Measurements from ENCODE around the gene KCNQ5. TPM values are rescaled to one million over a fixed set of nuclear protein-coding genes. Genes with fewer than 3 reads are reported as not detected.

KCNQ5 gene
- total RNA-seq, 1 experiment from 2014 or later = 2.0 TPM

- TF ChIP-seq AR (CRISPR knock-in tag; IDR thresholded peaks at IDR 0.05) (no peak), RORB (CRISPR knock-in tag; IDR thresholded peaks at IDR 0.05) (no peak)
These were observed 428.2 kb downstream of the KCNQ5 start (continued) for GRCh38 chr6:73049971-73050594.

- TF ChIP-seq ZBTB21 (CRISPR knock-in tag; IDR thresholded peaks at IDR 0.05; ENCODE audit: borderline replicate concordance) = no peak
- no peak for ATAC-seq
- CTCF ChIA-PET = no interaction called here
- Mint-ChIP-seq H3K9me3 (no peaks in the 10 kb centered on the region), H3K4me3 (no peak overlapping the region), H3K4me1 (no peaks in the 10 kb centered on the region), H3K27me3 (ENCODE audit: low read depth) (no peaks in the 10 kb centered on the region), H3K36me3 (no peaks in the 10 kb centered on the region), H3K27ac (no peak overlapping the region)
- no peak for DNase-seq (ENCODE audit: low spot score)
- POLR2A ChIA-PET = no interaction called here
These were observed 428.8 kb downstream of the KCNQ5 start for GRCh38 chr6:73050706-73051105.

DNA sequence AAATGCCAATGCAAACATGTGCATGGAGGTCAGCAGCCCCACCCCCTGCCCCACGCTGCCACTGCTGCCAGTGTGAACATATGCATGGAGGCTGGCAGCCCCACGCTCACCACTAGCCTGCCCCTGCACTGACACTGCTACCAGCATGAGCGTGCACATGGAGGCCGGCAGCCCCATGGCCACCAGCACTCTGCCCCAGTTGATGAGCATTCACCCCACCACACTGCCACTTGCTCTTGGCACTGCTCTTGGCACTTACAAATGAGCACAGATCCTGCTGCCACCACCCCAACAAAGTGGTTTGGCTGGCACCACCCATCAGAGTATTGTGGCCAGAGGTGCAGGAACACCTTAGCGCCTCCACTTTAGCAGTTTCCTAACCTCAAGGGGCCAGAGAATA, 429.3 kb downstream of the KCNQ5 start:
- ATAC-seq (no peak), DNase-seq (ENCODE audit: low spot score) (no peak)
- Mint-ChIP-seq H3K27ac (no peak overlapping the region), H3K4me3 (no peak overlapping the region), H3K36me3 (no peaks in the 10 kb centered on the region), H3K9me3 (no peaks in the 10 kb centered on the region), H3K27me3 (ENCODE audit: low read depth) (no peaks in the 10 kb centered on the region), H3K4me1 (no peaks in the 10 kb centered on the region)
- TF ChIP-seq SP1 (CRISPR knock-in tag; conservative IDR thresholded peaks at IDR 0.05) (no peak), ZNF232 (CRISPR knock-in tag; IDR thresholded peaks at IDR 0.05) (no peak)
- CTCF ChIA-PET = no interaction called here
- POLR2A ChIA-PET = no interaction called here

DNA sequence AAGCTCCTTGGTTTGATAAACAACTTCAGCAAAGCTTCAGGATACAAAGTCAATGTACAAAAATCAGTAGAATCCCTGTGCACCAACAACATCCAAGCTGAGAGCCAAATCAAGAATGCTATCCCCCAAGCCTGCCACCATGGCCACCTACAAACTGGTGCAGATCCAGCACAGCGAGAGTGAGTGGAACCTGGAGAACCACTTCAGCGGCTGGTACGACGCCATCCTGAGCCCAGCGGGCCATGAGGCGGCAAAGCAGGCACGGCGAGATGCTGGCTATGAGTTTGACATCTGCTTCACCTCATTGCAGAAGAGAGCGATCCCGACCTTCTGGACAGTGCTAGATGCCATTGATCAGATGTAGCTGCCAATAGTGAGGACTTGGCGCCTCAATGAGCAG, 433.1 kb downstream of the KCNQ5 start:
- ChIA-PET CTCF (no interaction called here), POLR2A (no interaction called here)
- TF ChIP-seq RELA (CRISPR knock-in tag; IDR thresholded peaks at IDR 0.05; ENCODE audit: borderline replicate concordance) = no peak
- TF ChIP-seq, protein P1, sequence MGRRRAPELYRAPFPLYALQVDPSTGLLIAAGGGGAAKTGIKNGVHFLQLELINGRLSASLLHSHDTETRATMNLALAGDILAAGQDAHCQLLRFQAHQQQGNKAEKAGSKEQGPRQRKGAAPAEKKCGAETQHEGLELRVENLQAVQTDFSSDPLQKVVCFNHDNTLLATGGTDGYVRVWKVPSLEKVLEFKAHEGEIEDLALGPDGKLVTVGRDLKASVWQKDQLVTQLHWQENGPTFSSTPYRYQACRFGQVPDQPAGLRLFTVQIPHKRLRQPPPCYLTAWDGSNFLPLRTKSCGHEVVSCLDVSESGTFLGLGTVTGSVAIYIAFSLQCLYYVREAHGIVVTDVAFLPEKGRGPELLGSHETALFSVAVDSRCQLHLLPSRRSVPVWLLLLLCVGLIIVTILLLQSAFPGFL (CRISPR knock-in tag; IDR thresholded peaks at IDR 0.05; ENCODE audit: borderline replicate concordance) = no peak
- no peak for TF ChIP-seq ZNF396 (CRISPR knock-in tag; IDR thresholded peaks at IDR 0.05; ENCODE audit: borderline replicate concordance)
- TF ChIP-seq OVOL2 (CRISPR knock-in tag; IDR thresholded peaks at IDR 0.05; ENCODE audit: borderline replicate concordance) = no peak
- no peak for TF ChIP-seq ZNF263 (CRISPR knock-in tag; IDR thresholded peaks at IDR 0.05; ENCODE audit: low read depth)
- TF ChIP-seq NFATC4 (CRISPR knock-in tag; IDR thresholded peaks at IDR 0.05) = no peak
- TF ChIP-seq PRRX2 (CRISPR knock-in tag; IDR thresholded peaks at IDR 0.05) = no peak
- TF ChIP-seq ZNF423 (CRISPR knock-in tag; IDR thresholded peaks at IDR 0.05) = no peak
- no peak for TF ChIP-seq GRHL2 (CRISPR knock-in tag; IDR thresholded peaks at IDR 0.05; ENCODE audit: insufficient replicate concordance, severe bottlenecking)
- no peak overlapping the region for H3K4me3 Mint-ChIP-seq
- no peaks in the 10 kb centered on the region for H3K4me1 Mint-ChIP-seq
- no peaks in the 10 kb centered on the region for H3K9me3 Mint-ChIP-seq
- no peaks in the 10 kb centered on the region for H3K27me3 Mint-ChIP-seq (ENCODE audit: low read depth)
- DNase-seq (ENCODE audit: low spot score) (no peak), ATAC-seq (no peak)
- H3K27ac Mint-ChIP-seq = no peak overlapping the region
- H3K36me3 Mint-ChIP-seq = no peaks in the 10 kb centered on the region

DNA sequence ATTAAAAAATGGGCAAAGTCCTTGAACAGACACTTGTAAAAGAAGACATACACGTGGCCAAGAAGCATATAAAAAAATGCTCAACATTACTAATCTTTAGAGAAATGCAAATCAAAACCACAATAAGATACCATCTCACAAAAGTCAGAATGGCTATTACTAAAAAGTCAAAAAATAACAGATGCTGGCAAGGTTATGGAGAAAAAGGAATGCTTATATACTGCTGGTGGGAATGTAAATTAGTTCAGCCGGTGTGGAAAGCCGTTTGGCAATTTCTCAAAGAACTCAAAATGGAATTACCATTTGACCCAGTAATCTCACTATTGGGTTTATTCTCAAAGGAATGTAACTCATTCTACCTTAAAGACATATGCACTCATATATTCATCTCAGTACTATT, 436.9 kb downstream of the KCNQ5 start:
- no peak for ATAC-seq
- CTCF ChIA-PET = no interaction called here
- POLR2A ChIA-PET = no interaction called here
- TF ChIP-seq ZNF396 (CRISPR knock-in tag; IDR thresholded peaks at IDR 0.05; ENCODE audit: borderline replicate concordance) = no peak
- no peak for TF ChIP-seq TEAD1 (CRISPR knock-in tag; IDR thresholded peaks at IDR 0.05)
- no peak for TF ChIP-seq ZNF512 (CRISPR knock-in tag; IDR thresholded peaks at IDR 0.05; ENCODE audit: borderline replicate concordance)
- no peak for TF ChIP-seq IRF1 (CRISPR knock-in tag; IDR thresholded peaks at IDR 0.05)
- no peak for TF ChIP-seq HMGA2 (CRISPR knock-in tag; IDR thresholded peaks at IDR 0.05)
- TF ChIP-seq, protein P1 (CRISPR knock-in tag; IDR thresholded peaks at IDR 0.05; ENCODE audit: borderline replicate concordance) = no peak
- TF ChIP-seq SP1 (CRISPR knock-in tag; conservative IDR thresholded peaks at IDR 0.05) = no peak
- TF ChIP-seq RORB (CRISPR knock-in tag; IDR thresholded peaks at IDR 0.05) = no peak
- TF ChIP-seq ZBTB21 (CRISPR knock-in tag; IDR thresholded peaks at IDR 0.05; ENCODE audit: borderline replicate concordance) = no peak
- TF ChIP-seq FOXJ3 (CRISPR knock-in tag; IDR thresholded peaks at IDR 0.05; ENCODE audit: borderline replicate concordance) = no peak
- TF ChIP-seq ZNF263 (CRISPR knock-in tag; IDR thresholded peaks at IDR 0.05; ENCODE audit: low read depth) = no peak
- no peak for TF ChIP-seq TCF7 (CRISPR knock-in tag; IDR thresholded peaks at IDR 0.05; ENCODE audit: low read depth)

More for the DNA sequence above, 436.9 kb downstream of the KCNQ5 start:
- Mint-ChIP-seq H3K4me3 (no peak overlapping the region), H3K27me3 (ENCODE audit: low read depth) (no peaks in the 10 kb centered on the region), H3K9me3 (no peaks in the 10 kb centered on the region), H3K4me1 (no peaks in the 10 kb centered on the region), H3K36me3 (no peaks in the 10 kb centered on the region), H3K27ac (no peak overlapping the region)
- DNase-seq (ENCODE audit: low spot score) = no peak

All from WTC11 (cell line).